H4 (cell line): ENCODE data around the gene MLLT6. TPM values are rescaled to one million over a fixed set of nuclear protein-coding genes. Genes with fewer than 3 reads are reported as not detected.

Experiments used
- DNase-seq: peaks from one replicate; pipeline ENCODE4 v3.0.0-alpha.2; 2015; ENCODE audit warnings: low spot score
- total RNA-seq: library from RNA; depleted of rRNA; stranded (reverse); fragments of >200 nt; shearing (Covaris generic); gene quantifications from 2 replicates; pipeline ENCODE4 v1.2.3, GENCODE V29; 2014; rRNA removed

MLLT6 gene
- total RNA-seq, 1 experiment from 2014 or later, result 7.8 TPM

- no peak for DNase-seq
These were observed 57.2 kb downstream of the MLLT6 start for GRCh38 chr17:38762231-38762630.

GRCh38 chr17:38766341-38766740 is 61.3 kb downstream of the MLLT6 start:
- no peak for DNase-seq

- no peak for DNase-seq
These were observed 63.3 kb downstream of the MLLT6 start for GRCh38 chr17:38768417-38768816.

GRCh38 chr17:38773258-38773657 is 68.2 kb downstream of the MLLT6 start:
- DNase-seq, result no peak

GRCh38 chr17:38777641-38778250 is 72.7 kb downstream of the MLLT6 start:
- no peak for DNase-seq

Other genes with a start within 250 kb of the MLLT6 start
- 0.12 TPM in 1 of 2 replicates, not detected in the other for gene SRCIN1, start 99.3 kb upstream of the MLLT6 start, total RNA-seq
- gene EPOP, start 30.3 kb upstream of the MLLT6 start, total RNA-seq, result 3.2 and 3.5 TPM in 2 replicates
- 2.3 and 6.7 TPM in 2 replicates for gene CISD3, start 25.1 kb downstream of the MLLT6 start, total RNA-seq
- 1.6 and 3.9 TPM in 2 replicates for gene PCGF2, start 43.1 kb downstream of the MLLT6 start, total RNA-seq
- gene PSMB3, start 47.5 kb downstream of the MLLT6 start, total RNA-seq, result 592 and 607 TPM in 2 replicates
- 24.6 and 32.4 TPM in 2 replicates for gene PIP4K2B, start 94.3 kb downstream of the MLLT6 start, total RNA-seq
- 5.2 and 8.1 TPM in 2 replicates for gene CWC25, start 120.0 kb downstream of the MLLT6 start, total RNA-seq
- 1,542 and 1,557 TPM in 2 replicates for gene RPL23, start 148.4 kb downstream of the MLLT6 start, total RNA-seq
- 99.0 and 133 TPM in 2 replicates for gene LASP1, start 164.8 kb downstream of the MLLT6 start, total RNA-seq